Superior temporal gyrus (tissue), 1 donor: ENCODE results near the gene ATP8A1.

Experiments used
- DNase-seq: peaks from one replicate; pipeline ENCODE4 v3.0.0-alpha.2; 2016; ENCODE audit errors: extremely low spot score

ATP8A1 gene

GRCh38 chr4:42366959-42367358 lies 289.9 kb downstream of the ATP8A1 start:
- DNase-seq, result no peak

GRCh38 chr4:42364266-42365053 lies 292.4 kb downstream of the ATP8A1 start:
- no peak for DNase-seq

DNA sequence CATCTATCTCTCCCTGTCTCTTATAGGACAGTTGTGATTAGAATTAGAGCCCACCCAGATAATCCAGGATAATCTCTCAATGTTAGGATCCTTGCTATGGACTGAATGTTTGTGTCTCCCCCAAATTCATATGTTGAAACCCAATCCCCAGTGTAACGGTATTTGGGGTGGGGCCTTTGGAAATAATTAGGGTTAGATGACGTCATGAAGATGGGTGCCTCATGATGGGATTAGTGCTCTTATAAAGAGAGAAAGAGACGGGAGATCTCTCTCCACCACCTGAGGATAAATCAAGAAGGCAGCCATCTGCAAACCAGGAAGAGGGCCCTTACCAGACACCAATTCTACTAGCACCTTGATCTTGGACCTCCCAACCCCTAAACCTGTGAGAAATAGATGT lies 293.3 kb downstream of the ATP8A1 start:
- no peak for DNase-seq

- DNase-seq, result no peak
Observed at GRCh38 chr4:42362591-42362990, 294.3 kb downstream of the ATP8A1 start.

DNA sequence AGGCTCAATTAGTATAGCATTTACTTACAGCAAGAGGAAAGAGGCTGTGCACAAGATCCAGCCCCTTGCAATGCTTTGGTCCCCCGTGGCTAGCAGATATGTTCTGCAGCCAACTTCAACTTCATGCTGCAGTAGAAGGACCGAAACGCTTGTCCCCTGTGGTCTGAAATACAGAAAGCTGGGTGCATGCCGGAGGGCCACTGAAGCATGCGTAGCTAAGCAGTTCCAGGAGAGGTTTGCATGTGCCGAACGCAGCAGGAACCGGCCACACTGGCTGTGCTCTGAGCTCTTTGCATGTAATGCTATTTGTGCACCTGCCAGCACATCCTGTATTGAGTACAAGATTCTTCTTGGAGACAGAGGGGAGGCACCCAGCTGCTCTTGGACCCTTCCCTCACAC lies 295.4 kb downstream of the ATP8A1 start:
- DNase-seq, result no peak

- no peak for DNase-seq
Observed at GRCh38 chr4:42360256-42360669, 296.6 kb downstream of the ATP8A1 start.

DNA sequence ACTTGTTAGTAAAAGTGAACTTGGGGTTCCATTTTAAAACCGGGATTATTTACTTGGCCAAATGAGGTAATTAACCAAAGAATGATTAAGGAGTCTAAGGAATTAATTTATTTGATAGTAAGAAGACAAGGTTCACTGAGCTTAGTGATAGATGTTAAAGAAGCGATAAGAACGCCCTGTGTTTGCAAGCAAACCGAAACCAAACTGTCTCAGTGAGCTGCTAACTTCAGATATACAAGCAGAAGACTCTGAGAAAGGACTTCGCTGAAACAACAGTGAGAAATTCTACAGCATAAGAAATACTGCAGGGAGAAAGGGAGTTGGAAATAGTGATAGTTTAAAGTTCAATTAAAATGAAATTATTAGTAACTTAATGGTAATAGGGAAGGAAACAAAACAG lies 297.2 kb downstream of the ATP8A1 start:
- DNase-seq, result no peak
